Stomach smooth muscle (tissue), 2 donors: Measurements from ENCODE around the gene TMEM63C.

ENCODE experiments used
- H3K27ac ChIP-seq: one replicate; pipeline ENCODE4 v1.7.0; 2013; ENCODE audit warnings: mild to moderate bottlenecking, low read length, inconsistent platforms
- H3K27me3 ChIP-seq, 2 donors: one replicate each; pipeline ENCODE4 v1.7.0; 2013; ENCODE audit warnings: low read length in 2 of 2; ENCODE audit not compliant: insufficient read depth in 2 of 2, control insufficient read depth in 1 of 2
- H3K36me3 ChIP-seq, 2 donors: one replicate each; pipeline ENCODE4 v1.7.0; 2013; ENCODE audit warnings: low read length in 2 of 2; ENCODE audit not compliant: control insufficient read depth in 2 of 2, insufficient read depth in 2 of 2
- H3K4me1 ChIP-seq: one replicate; pipeline ENCODE4 v1.7.0; 2013; ENCODE audit warnings: low read length; ENCODE audit not compliant: control insufficient read depth, insufficient read depth
- H3K4me3 ChIP-seq, 2 donors: one replicate each; pipeline ENCODE4 v1.7.0; 2013; ENCODE audit warnings: low read length in 2 of 2
- H3K9ac ChIP-seq, 2 donors: one replicate each; pipeline ENCODE4 v1.7.0; 2013; ENCODE audit warnings: low read length in 2 of 2, mild to moderate bottlenecking in 1 of 2
- H3K9me3 ChIP-seq, 2 donors: one replicate each; pipeline ENCODE4 v1.7.0; 2013; ENCODE audit warnings: low read length in 2 of 2; ENCODE audit not compliant: control insufficient read depth in 2 of 2
- donor health status: healthy.
- donor health status: Pancreatic carcinoma.

TMEM63C gene

GRCh38 chr14:77301103-77301502, 119.5 kb downstream of the TMEM63C start:
- peaks cover 40 to 44% of the 10 kb centered on the region in 2 donors for H3K36me3 ChIP-seq
- H3K4me1 ChIP-seq = peaks cover 4% of the 10 kb centered on the region
- H3K27ac ChIP-seq = no peak overlapping the region
- H3K9ac ChIP-seq = no peak overlapping the region
- H3K4me3 ChIP-seq = no peak overlapping the region
- no peaks in the 10 kb centered on the region for H3K9me3 ChIP-seq
- no peaks in the 10 kb centered on the region for H3K27me3 ChIP-seq

GRCh38 chr14:77302926-77303325, 121.3 kb downstream of the TMEM63C start:
- no peak overlapping the region for H3K27ac ChIP-seq
- no peaks in the 10 kb centered on the region for H3K27me3 ChIP-seq
- peaks cover 4% of the 10 kb centered on the region for H3K4me1 ChIP-seq
- no peak overlapping the region for H3K9ac ChIP-seq
- H3K9me3 ChIP-seq = no peaks in the 10 kb centered on the region
- H3K36me3 ChIP-seq = peaks cover 32 to 35% of the 10 kb centered on the region in 2 donors
- H3K4me3 ChIP-seq = no peak overlapping the region

- Histone ChIP-seq H3K4me3 (no peak overlapping the region), H3K9ac (no peak overlapping the region), H3K36me3 (peaks cover 25 to 28% of the 10 kb centered on the region in 2 donors), H3K4me1 (peaks cover 4% of the 10 kb centered on the region), H3K27ac (no peak overlapping the region), H3K27me3 (no peaks in the 10 kb centered on the region), H3K9me3 (no peaks in the 10 kb centered on the region)
Measured at GRCh38 chr14:77303417-77304156, 122.0 kb downstream of the TMEM63C start.

GRCh38 chr14:77305696-77306095, 124.1 kb downstream of the TMEM63C start:
- H3K9me3 ChIP-seq = no peaks in the 10 kb centered on the region
- peaks cover 18 to 26% of the 10 kb centered on the region in 2 donors for H3K36me3 ChIP-seq
- no peak overlapping the region for H3K9ac ChIP-seq
- H3K4me3 ChIP-seq = no peak overlapping the region
- peaks cover 4% of the 10 kb centered on the region for H3K4me1 ChIP-seq
- no peaks in the 10 kb centered on the region for H3K27me3 ChIP-seq
- H3K27ac ChIP-seq = no peak overlapping the region

GRCh38 chr14:77306416-77306815, 124.8 kb downstream of the TMEM63C start:
- no peak overlapping the region for H3K27ac ChIP-seq

GRCh38 chr14:77306851-77307496, 125.4 kb downstream of the TMEM63C start:
- no peak overlapping the region for H3K9ac ChIP-seq
- no peaks in the 10 kb centered on the region for H3K27me3 ChIP-seq
- H3K4me1 ChIP-seq = no peaks in the 10 kb centered on the region
- no peak overlapping the region for H3K27ac ChIP-seq
- H3K36me3 ChIP-seq = peaks cover 18 to 24% of the 10 kb centered on the region in 2 donors
- no peak overlapping the region for H3K4me3 ChIP-seq
- no peaks in the 10 kb centered on the region for H3K9me3 ChIP-seq

More at GRCh38 chr14:77306416-77306815, 124.8 kb downstream of the TMEM63C start:
- no peaks in the 10 kb centered on the region for H3K9me3 ChIP-seq
- H3K27me3 ChIP-seq = no peaks in the 10 kb centered on the region
- H3K4me1 ChIP-seq = peaks cover under 1% of the 10 kb centered on the region
- H3K4me3 ChIP-seq = no peak overlapping the region
- H3K36me3 ChIP-seq = peaks cover 18 to 26% of the 10 kb centered on the region in 2 donors
- H3K9ac ChIP-seq = no peak overlapping the region
